HG02678 (cell line): ENCODE results near the gene RNF126.
"Not testable (repeated sequence)": the region's sequence is repeated elsewhere in the genome, so short reads cannot be mapped to it uniquely, and the experiment has no call there.

Experiments used
- ATAC-seq: cut with Tn5 transposase; IDR thresholded peaks from one replicate; pipeline ENCODE4 v1.9.1; 2021; ENCODE audit warnings: mild to moderate bottlenecking, moderate library complexity; ENCODE audit not compliant: unreplicated experiment

The RNF126 gene

DNA sequence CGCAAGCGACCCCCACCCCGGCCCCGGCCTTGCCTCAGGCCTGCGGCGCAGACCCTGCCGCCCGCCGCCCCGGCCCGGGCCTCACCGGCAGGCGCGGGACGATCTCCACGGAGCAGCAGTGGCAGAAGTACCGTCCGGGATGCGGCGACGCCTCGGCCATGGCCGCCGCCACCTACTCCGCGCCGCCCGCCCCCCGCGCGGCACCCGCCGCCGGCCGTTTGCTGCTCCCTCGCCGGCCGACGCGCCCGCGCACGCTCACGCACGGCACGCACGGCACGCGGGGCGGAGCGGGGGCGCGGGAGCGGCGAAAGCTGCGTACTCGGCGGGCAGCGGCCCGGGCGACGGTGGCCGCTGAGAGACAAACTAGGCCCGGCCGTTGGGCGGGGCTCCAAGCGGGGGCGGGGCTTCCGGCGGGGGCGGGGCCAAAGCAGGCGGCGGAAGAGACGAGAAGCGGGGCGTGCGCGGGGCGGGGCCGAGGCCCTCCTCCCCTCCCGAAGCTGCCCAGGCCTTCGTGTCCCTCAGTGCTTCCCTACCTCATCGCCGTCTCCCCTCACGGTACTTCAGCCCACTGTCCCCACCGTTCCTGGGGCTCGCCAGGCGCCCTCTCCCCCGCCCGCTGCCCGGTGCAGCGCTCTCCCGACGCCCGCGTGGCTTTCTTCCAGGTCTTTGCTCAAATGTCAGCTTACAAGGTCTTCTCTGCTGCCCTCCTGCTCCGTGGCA is at the start of gene RNF126:
TSS of gene RNF126 (minus strand) at position 253 of the 720 bp plus-strand sequence. CDS start at position 160, 93 bp downstream.
- peak; percentile 71 for ATAC-seq

DNA sequence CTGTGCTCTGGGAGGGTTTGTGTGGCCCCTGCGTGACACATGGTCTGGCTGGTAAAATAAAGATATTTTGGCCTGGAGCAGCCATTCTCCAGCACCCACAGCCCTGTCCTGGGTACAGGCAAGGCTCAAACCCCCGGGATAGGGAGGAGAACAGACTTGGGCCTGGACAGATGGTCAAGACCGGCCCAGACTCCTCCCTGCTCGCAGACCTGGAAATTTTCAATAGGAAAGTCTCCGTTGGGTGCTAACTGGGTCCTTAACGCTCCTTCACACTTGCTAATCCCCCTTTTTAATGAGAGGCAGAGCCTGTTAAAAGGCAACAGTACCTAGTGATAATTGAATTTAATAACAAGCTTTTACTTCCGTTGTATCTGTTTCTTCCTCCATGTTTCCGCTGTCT is 48.2 kb upstream of the RNF126 start:
- no peak for ATAC-seq

- no peak for ATAC-seq
Observed at GRCh38 chr19:710767-711166, 47.8 kb upstream of the RNF126 start.

GRCh38 chr19:709965-710571 is 47.1 kb upstream of the RNF126 start:
- ATAC-seq, result no peak

DNA sequence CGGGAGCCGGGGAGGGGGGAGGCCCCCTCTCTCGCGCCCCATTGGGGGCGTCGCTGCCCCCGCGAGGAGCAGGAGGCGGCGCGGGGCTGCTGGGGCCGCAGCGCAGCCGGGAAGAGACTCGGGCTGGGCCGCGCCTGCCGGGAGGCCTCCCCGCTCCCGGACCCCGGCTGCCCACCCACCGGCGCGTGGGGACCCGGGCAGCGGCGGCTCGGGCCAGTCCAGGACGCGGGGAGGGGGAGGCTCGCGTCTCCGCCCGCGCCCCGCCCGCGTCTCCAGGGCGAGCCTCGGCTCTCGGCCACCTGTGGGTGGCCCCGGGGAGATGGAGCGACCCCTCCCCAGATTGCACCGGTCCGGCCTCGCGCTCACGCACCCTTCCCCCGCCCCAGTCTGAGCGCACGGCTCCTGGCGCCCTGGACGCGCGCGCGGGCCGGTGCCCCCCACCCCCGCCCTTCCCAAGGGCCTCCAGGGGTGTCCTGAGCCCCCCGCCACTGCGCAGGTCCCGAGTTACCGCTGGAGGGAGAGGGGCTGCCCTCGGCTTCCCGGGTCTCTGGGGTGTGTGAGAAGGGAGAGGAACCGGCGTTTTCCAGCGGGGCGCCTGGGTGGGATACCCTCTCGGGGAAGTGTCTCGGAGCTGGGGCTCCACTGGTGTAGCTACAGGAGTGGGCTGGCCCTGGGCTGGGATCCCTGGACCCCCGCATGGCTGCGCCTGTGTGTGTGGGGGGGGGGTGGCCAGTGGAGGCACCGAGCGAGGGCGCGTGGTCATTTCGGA is 46.4 kb upstream of the RNF126 start:
- no peak for ATAC-seq

GRCh38 chr19:708154-709143 is 45.4 kb upstream of the RNF126 start, which contains the start of gene PALM:
Gene PALM (plus strand): TSS chr19:708935. CDS start chr19:709147, 212 bp downstream.
- ATAC-seq, result no peak

GRCh38 chr19:704447-704741 is 41.4 kb upstream of the RNF126 start:
- no peak for ATAC-seq

DNA sequence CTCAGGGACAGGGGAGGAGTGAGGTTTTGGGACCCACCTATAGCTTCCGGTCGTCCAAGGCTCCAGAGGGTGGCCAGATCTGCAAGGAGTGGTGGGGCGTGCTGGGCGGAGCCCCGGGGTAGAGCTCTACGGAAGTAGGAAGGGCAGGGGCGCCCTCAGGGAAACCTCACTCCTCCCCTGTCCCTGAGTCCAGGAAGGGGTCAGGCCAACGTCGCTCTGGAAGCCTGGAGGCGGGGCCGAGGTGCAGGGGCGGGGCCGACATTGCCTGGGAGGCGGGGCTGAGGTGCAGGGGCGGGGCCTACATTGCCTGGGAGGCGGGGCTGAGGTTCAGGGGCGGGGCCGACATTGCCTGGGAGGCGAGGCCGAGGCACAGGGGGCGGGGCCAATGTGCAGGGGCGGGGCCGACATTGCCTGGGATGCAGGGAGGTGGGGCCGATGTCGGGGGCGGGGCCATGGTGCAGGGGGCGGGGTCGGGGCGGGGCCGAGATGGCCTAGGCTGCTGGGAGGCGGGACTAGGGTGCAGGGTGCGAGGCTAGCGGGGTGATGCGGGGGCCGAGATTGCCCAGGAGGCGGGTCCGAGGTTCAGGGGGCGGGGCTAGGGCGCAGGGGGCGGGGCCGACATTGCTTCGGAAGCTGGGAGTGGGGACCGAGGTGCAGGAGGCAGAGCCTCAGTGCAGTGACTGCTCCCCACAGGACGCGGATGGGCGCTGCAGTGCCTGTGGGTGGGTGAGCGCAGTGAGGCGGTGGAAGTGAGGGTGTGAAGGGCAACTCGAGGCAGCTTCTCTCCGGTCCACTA is 40.8 kb upstream of the RNF126 start:
- no peak for ATAC-seq

GRCh38 chr19:703329-703650 is 40.3 kb upstream of the RNF126 start:
- no peak for ATAC-seq

- ATAC-seq, result not testable (repeated sequence)
Observed at GRCh38 chr19:702847-703246, 39.8 kb upstream of the RNF126 start.

- not testable (repeated sequence) for ATAC-seq
Observed at GRCh38 chr19:699885-700284, 36.9 kb upstream of the RNF126 start.

DNA sequence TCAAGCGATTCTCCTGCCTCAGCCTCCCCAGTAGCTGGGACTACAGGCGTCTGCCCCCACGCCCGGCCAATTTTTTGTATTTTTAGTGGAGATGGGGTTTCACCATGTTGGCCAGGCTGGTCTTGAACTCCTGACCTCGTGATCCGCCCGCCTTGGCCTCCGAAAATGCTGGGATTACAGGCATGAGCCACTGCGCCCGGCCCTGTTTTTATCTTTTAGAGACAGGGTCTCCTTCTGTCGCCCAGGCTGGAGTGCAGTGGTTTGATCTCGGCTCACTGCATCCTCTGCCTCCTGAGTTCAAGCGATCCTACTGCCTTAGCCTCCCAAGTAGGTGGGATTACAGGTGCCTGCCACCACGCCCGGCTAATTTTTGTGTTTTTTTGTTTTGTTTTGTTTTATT is 35.5 kb upstream of the RNF126 start:
- ATAC-seq, result not testable (repeated sequence)

- ATAC-seq, result no peak
Observed at GRCh38 chr19:695352-695949, 32.4 kb upstream of the RNF126 start, which contains the start of gene PRSS57. Gene PRSS57 (minus strand): TSS chr19:695452. CDS start chr19:695430, 22 bp downstream.

DNA sequence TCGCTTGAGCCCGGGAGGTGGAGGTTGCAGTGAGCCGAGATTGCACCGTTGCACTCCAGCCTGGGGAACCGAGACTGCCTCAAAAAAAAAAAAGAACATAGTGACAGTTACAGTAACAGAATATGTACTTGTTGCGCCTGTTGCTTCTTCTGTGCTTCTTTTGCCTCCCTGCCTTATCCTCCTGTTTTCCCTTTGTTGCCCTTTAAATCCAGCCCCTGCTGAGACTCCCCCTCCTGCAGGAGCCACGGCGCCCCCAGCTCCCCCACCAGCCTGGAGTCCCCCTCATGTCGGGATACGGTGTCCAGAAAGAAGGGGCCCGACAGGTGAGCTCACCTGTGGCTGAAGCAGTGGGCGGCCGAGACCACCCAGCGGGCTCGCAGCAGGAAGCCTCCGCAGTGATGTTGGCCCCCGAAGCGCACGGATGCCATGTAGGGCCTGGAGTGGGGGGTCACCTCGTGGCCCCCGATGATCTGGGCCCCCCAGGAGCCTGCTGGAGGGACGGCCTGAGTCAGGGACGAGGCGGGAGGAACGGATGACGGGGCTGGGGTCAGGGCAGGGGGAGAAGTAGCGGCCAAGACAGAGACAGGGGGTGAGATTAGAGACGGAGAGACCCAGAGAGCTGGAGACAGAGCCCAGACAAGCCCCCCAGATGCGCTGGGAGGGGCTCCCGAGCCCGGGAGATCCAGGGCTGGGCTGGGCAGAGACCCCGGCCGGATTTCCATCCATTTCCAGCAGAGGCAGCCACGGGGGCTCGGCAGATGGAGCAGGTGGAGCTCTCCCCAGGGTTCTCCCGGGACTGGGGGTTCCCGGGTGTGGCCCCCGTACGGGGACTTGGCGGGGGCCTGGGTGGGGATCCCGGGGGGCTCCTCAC is 31.7 kb upstream of the RNF126 start:
- no peak for ATAC-seq

GRCh38 chr19:690203-690602 is 27.2 kb upstream of the RNF126 start:
- ATAC-seq, result no peak

DNA sequence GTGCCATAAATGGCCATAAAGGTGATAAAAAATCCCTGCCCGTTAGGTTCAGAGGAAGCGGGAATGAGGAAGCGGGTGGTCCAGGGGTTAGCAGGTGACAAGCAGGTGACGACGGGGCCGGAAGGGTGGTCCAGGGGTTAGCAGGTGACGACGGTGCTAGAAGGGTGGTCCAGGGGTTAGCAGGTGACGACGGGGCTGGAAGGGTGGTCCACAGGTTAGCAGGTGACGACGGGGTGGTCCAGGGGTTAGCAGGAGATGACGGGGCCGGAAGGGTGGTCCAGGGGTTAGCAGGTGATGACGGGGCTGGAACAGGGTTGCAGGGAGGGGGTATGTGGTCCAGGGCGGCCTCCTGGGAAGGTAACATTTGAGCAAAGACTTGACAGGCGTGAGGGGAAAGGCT is 26.0 kb upstream of the RNF126 start:
- ATAC-seq, result no peak

DNA sequence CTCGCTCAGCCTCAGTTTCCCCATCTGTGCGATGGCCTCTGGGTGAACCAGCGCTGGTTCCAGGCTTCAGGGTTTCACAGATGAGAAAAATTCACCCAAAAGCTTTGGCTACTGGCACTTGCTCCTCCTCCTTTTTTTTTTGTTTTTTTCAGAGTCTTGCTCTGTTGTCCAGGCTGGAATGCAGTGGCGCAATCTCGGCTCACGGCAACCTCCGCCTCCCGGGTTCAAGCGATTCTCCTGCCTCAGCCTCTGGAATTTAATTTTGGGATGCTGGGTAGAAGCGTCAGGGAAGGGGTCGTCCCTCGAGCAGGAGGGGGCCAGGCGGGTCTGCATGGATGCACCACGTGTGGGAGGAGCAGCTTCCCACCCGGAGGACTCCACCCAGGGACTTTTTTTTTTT is 25.2 kb upstream of the RNF126 start:
- ATAC-seq, result no peak

DNA sequence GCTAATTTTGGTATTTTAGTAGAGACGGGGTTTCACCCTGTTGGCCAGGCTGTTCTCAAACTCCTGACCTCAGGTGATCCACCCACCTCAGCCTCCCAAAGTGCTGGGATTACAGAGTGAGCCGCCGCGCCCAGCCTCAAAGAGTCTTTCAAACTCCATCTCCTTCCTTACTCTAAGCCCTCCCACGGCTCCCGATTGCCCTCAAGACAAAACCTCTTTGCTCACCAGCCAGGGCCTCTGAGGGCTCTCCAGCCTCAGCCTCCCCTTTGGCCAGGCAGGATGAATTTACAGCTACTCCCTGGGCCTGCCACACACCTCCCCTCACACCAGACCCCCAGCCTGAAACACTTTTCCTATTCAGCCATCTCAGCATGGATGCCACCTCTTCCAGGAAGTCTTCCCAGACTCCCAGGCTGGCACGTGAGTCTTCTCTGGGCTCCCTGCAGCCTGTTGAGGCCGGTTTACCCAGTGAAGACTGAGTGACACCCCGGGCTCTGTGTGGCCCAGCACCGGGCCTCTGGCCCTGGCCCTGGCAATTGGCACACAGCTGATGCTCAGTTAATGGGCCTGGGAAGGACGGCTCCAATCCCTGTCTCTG is 24.7 kb upstream of the RNF126 start:
- no peak for ATAC-seq
